Loucy (cell line): Measurements from ENCODE around the gene INPP5D.

Source experiments
- H2AFZ ChIP-seq: fragments of 200-600 bp; sonication (generic); 2 replicates; pipeline ENCODE4 v1.6.0; 2016; ENCODE audit warnings: antibody characterized with exemption, mild to moderate bottlenecking, low read length, moderate library complexity
- H3F3A ChIP-seq: fragments of 200-600 bp; 2 replicates; pipeline ENCODE4 v1.6.0; 2016; ENCODE audit warnings: antibody characterized with exemption, low read depth, mild to moderate bottlenecking
- H3K27me3 ChIP-seq: fragments of 200-600 bp; sonication (generic); 2 replicates; pipeline ENCODE4 v1.6.1; 2014; ENCODE audit warnings: low read length, mild to moderate bottlenecking; ENCODE audit not compliant: insufficient read depth, poor library complexity, severe bottlenecking
- H3K36me3 ChIP-seq: fragments of 200-600 bp; sonication (generic); 2 replicates; pipeline ENCODE4 v1.6.1; 2016; ENCODE audit warnings: low read length; ENCODE audit not compliant: insufficient read depth
- H3K4me1 ChIP-seq: fragments of 200-600 bp; sonication (generic); 2 replicates; pipeline ENCODE4 v1.5.1; 2014; ENCODE audit warnings: low read length, mild to moderate bottlenecking; ENCODE audit not compliant: insufficient read depth, poor library complexity, severe bottlenecking
- H3K4me2 ChIP-seq: fragments of 200-600 bp; sonication (generic); 2 replicates; pipeline ENCODE4 v1.6.0; 2014; ENCODE audit warnings: antibody characterized with exemption, low read length, low read depth, mild to moderate bottlenecking; ENCODE audit not compliant: poor library complexity, severe bottlenecking
- H3K4me3 ChIP-seq: fragments of 200-600 bp; sonication (generic); 2 replicates; pipeline ENCODE4 v1.5.1; 2014; ENCODE audit warnings: low read length, mild to moderate bottlenecking, mixed read lengths; ENCODE audit not compliant: poor library complexity, severe bottlenecking
- H3K79me2 ChIP-seq: fragments of 200-600 bp; sonication (generic); 2 replicates; pipeline ENCODE4 v1.6.1; 2014; ENCODE audit warnings: low read length; ENCODE audit not compliant: insufficient read depth
- H3K9ac ChIP-seq: fragments of 200-600 bp; sonication (generic); 2 replicates; pipeline ENCODE4 v1.6.0; 2014; ENCODE audit warnings: mild to moderate bottlenecking, low read depth, low read length, moderate library complexity; ENCODE audit not compliant: poor library complexity, severe bottlenecking
- H3K9me2 ChIP-seq: fragments of 200-600 bp; sonication (generic); replicated peaks from 2 replicates; pipeline ENCODE4 v1.6.1; 2016; ENCODE audit warnings: low read depth, low read length, mixed read lengths
- H3K9me3 ChIP-seq: fragments of 200-600 bp; sonication (generic); 2 replicates; pipeline ENCODE4 v1.6.1; 2014; ENCODE audit warnings: mild to moderate bottlenecking, antibody characterized with exemption, low read length, low read depth; ENCODE audit not compliant: insufficient read depth
- H4K20me1 ChIP-seq: fragments of 200-600 bp; sonication (generic); 2 replicates; pipeline ENCODE4 v1.6.0; 2014; ENCODE audit warnings: antibody characterized with exemption, low read length, mild to moderate bottlenecking; ENCODE audit not compliant: insufficient read depth, poor library complexity, severe bottlenecking
- EZH2phosphoT487 ChIP-seq: fragments of 200-600 bp; IDR thresholded peaks from 2 replicates; pipeline ENCODE4 v1.6.1; 2018; ENCODE audit warnings: antibody characterized with exemption, mild to moderate bottlenecking, moderate library complexity, borderline replicate concordance
- TF ChIP-seq, protein P1 (sequence below): fragments of 200-600 bp; sonication (generic); conservative IDR thresholded peaks from 2 replicates; pipeline ENCODE4 v1.5.1; 2014; ENCODE audit warnings: mild to moderate bottlenecking, antibody characterized with exemption, low read length

Gene INPP5D

DNA sequence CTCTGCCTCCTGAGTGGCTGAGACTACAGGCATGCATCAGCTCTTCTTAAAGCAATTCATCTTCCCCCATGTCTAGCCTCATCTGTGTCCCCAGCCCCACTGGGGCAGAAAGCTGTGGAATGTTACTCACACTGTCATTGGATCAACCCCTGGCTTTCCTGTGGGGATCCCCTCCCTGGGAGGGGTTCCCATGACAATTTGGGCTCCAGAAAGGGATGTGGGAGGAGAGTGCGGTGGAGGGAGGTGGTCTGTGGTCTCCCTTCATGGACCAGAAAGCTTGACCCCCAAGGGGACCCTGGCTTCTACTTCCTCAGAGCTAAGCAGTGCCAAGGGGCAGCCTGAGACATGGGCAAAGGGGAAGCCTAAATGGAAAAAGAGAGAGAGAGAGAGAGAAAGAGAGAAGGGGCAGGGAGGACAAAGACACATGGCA lies 48.4 kb upstream of the INPP5D start:
- Histone ChIP-seq H3K27me3 (no peaks in the 10 kb centered on the region), H4K20me1 (no peaks in the 10 kb centered on the region), H3K9me3 (no peaks in the 10 kb centered on the region), H3K4me1 (no peaks in the 10 kb centered on the region), H2AFZ (no peak overlapping the region), H3K4me2 (no peak overlapping the region), H3F3A (no peaks in the 10 kb centered on the region), H3K36me3 (no peaks in the 10 kb centered on the region), H3K9ac (no peak overlapping the region), H3K4me3 (no peak overlapping the region), H3K79me2 (no peaks in the 10 kb centered on the region), H3K9me2 (no peaks in the 10 kb centered on the region)
- no peak for TF ChIP-seq EZH2phosphoT487
- TF ChIP-seq, protein P1, sequence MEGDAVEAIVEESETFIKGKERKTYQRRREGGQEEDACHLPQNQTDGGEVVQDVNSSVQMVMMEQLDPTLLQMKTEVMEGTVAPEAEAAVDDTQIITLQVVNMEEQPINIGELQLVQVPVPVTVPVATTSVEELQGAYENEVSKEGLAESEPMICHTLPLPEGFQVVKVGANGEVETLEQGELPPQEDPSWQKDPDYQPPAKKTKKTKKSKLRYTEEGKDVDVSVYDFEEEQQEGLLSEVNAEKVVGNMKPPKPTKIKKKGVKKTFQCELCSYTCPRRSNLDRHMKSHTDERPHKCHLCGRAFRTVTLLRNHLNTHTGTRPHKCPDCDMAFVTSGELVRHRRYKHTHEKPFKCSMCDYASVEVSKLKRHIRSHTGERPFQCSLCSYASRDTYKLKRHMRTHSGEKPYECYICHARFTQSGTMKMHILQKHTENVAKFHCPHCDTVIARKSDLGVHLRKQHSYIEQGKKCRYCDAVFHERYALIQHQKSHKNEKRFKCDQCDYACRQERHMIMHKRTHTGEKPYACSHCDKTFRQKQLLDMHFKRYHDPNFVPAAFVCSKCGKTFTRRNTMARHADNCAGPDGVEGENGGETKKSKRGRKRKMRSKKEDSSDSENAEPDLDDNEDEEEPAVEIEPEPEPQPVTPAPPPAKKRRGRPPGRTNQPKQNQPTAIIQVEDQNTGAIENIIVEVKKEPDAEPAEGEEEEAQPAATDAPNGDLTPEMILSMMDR: no peak

DNA sequence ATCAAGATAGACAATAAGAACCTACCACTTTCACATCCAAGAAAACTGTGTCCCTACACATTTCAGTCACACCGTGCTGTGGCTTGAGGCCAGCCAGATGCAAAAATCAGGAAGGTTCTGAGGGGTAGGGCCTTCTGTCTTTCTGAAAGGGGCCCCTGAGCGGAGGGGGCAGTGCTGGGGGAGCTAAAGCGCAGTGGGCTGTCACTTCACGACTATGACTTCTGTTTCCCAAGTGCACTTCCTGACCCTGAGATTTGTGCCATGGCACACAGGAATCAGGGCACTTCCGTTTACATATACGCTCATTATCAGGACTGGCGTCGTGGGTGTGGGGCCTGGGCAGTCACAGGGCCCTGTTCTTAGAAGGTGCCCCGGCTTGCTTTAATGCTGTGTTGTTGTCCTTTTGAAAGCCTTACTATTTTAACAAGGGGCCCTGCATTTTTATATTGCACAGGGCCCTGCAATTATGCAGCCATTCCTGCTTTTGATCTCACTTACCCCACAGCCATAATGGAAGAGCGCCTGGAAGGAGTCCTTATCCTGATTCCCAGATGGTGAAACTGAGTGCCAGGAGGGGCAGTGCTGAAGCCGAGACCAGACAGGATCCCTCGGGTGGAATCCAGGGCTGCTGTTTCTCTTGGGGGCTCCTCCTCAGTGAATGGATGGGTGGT lies 47.7 kb upstream of the INPP5D start:
- H4K20me1 ChIP-seq: no peaks in the 10 kb centered on the region
- no peaks in the 10 kb centered on the region for H3F3A ChIP-seq
- H3K36me3 ChIP-seq: no peaks in the 10 kb centered on the region
- H3K9ac ChIP-seq: no peak overlapping the region
- no peaks in the 10 kb centered on the region for H3K9me2 ChIP-seq
- TF ChIP-seq, protein P1: no peak
- no peak for TF ChIP-seq EZH2phosphoT487
- H3K4me2 ChIP-seq: no peak overlapping the region
- no peaks in the 10 kb centered on the region for H3K79me2 ChIP-seq
- no peaks in the 10 kb centered on the region for H3K4me1 ChIP-seq
- H2AFZ ChIP-seq: no peak overlapping the region
- no peaks in the 10 kb centered on the region for H3K9me3 ChIP-seq
- H3K27me3 ChIP-seq: no peaks in the 10 kb centered on the region
- H3K4me3 ChIP-seq: no peak overlapping the region

DNA sequence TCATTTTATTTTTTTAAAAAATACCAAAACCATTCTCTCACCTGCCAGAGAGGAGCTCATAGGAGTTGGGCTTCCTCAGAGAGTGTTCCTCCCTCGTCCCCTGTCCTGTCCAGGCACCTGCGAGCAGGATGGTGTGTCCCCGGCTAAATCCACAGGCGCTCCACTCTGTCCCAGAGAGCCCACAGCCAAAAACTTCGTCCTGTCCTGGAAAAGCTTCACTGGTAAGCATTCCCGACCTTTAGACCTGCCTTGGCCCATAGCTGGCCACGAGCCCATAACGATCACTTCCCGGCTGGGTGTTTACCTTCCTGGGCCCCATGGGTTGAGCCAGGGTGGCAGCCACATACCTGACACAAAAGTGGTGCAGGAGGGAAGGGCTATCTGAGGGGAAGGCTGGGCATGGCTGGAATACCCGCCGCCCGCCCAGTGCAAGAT lies 47.1 kb upstream of the INPP5D start, which contains the start of gene NGEF:
NGEF (minus strand) TSS at position 230 of the 435 bp plus-strand sequence. CDS start 38,366 bp downstream, outside the sequence.
- H3K36me3 ChIP-seq: no peaks in the 10 kb centered on the region
- no peaks in the 10 kb centered on the region for H3F3A ChIP-seq
- H3K4me2 ChIP-seq: no peak within 1 kb of the TSS
- no peak within 1 kb of the TSS for H2AFZ ChIP-seq
- H3K4me1 ChIP-seq: no peaks in the 10 kb centered on the region
- H3K79me2 ChIP-seq: no peaks in the 10 kb centered on the region
- no peaks in the 10 kb centered on the region for H4K20me1 ChIP-seq
- H3K4me3 ChIP-seq: no peak within 1 kb of the TSS
- H3K9ac ChIP-seq: no peak within 1 kb of the TSS
- H3K27me3 ChIP-seq: no peaks in the 10 kb centered on the region
- TF ChIP-seq EZH2phosphoT487: no peak
- TF ChIP-seq, protein P1: no peak
- no peaks in the 10 kb centered on the region for H3K9me3 ChIP-seq
- H3K9me2 ChIP-seq: no peaks in the 10 kb centered on the region
